OCI-LY7 (cell line): Measurements from ENCODE around the gene ARHGAP26.

Experiments used
- CTCF ChIP-seq: fragments of 200-600 bp; sonication (generic); conservative IDR thresholded peaks from 2 replicates; pipeline ENCODE4 v1.5.1; 2014; ENCODE audit warnings: mild to moderate bottlenecking, antibody characterized with exemption, low read length, moderate library complexity, mixed read lengths
- EZH2phosphoT487 ChIP-seq: fragments of 200-600 bp; sonication (generic); IDR thresholded peaks from 2 replicates; pipeline ENCODE4 v1.6.1; 2018; ENCODE audit warnings: low read depth, borderline replicate concordance, mild to moderate bottlenecking, mixed run types, antibody characterized with exemption, low read length, moderate library complexity, mixed read lengths

GRCh38 chr5:142792865-142793232 is 22.7 kb downstream of the ARHGAP26 start:
- no peak for TF ChIP-seq CTCF
- no peak for TF ChIP-seq EZH2phosphoT487
